ENCODE measurements around the gene SPIB.
"Not testable (repeated sequence)": the region's sequence is repeated elsewhere in the genome, so short reads cannot be mapped to it uniquely, and the experiment has no call there.

SPIB gene

DNA sequence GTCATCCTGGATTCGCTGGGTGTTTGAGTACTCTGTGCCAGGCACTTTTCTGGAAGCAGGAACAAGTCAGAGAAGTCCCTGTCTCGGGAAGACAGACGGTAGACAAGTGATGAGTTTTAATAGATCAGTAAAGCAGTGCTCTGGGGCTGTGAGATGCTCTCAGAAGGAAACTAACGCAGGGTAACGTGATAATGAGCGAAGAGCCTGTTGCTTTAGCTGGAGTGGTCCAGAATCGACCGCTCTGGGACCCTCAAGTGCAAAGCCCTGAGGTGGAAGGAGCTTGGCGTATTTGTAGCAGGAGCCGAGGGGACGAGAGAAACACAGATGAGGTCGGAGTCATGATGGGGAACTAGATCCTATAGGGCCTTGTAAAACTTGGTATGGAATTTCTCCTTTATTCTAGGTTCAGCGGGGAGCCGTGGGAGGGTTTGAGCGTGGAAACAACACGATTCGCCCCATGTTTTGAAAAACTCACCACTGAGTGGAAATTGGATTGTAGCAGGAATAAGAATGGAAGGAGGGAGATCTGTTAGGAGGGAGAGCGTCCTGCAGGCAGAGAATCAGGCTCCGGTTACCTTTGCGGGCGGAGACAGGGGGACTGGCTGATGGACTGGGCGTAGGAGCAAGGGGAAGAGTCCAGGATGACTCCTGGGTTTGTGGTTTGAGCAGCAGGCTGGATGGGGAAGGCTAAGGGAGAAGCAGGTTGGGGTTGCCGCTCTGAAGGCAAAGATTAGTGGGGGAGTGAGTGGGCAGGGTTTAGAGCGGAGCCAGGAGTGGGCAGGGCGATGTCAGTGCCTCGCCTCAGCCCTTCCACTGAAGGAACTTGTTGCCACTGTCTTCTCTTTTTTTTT is 33.8 kb upstream of the SPIB start:
- peak overlapping the region; percentile 91 for H3K4me3 ChIP-seq (ENCODE audit: low read length)
- TF ChIP-seq EZH2phosphoT487 (IDR thresholded peaks at IDR 0.05; ENCODE audit: borderline replicate concordance, low read length) = no peak
- TF ChIP-seq CTCF (IDR thresholded peaks at IDR 0.05; ENCODE audit: low read depth, low read length, poor library complexity, severe bottlenecking) = no peak
- H3K27me3 ChIP-seq (ENCODE audit: control insufficient read depth, low read length) = no peaks in the 10 kb centered on the region
- peak overlapping the region; percentile 58 for H3K27ac ChIP-seq (ENCODE audit: low read depth, low read length)
- H4K20me1 ChIP-seq (ENCODE audit: control insufficient read depth, insufficient read depth, low read depth, low read length) = peaks cover 19% of the 10 kb centered on the region; the same call in 1 of the 2 replicates
- H3F3A ChIP-seq (ENCODE audit: control insufficient read depth, insufficient read depth) = no peaks in the 10 kb centered on the region
- H3K36me3 ChIP-seq (ENCODE audit: control insufficient read depth, low read length) = peaks cover 76% of the 10 kb centered on the region
- peaks cover 57% of the 10 kb centered on the region for H3K79me2 ChIP-seq (ENCODE audit: control insufficient read depth, low read length)
- H3K9me2 ChIP-seq (replicated peaks; ENCODE audit: control insufficient read depth, low read length) = no peaks in the 10 kb centered on the region
- H3K4me1 ChIP-seq (ENCODE audit: control insufficient read depth, low read length) = peaks cover 27% of the 10 kb centered on the region
- no peaks in the 10 kb centered on the region for H3K9me3 ChIP-seq (ENCODE audit: control insufficient read depth, insufficient read depth, low read length)
- H3K4me2 ChIP-seq (ENCODE audit: low read length) = peak overlapping the region; percentile 97

DNA sequence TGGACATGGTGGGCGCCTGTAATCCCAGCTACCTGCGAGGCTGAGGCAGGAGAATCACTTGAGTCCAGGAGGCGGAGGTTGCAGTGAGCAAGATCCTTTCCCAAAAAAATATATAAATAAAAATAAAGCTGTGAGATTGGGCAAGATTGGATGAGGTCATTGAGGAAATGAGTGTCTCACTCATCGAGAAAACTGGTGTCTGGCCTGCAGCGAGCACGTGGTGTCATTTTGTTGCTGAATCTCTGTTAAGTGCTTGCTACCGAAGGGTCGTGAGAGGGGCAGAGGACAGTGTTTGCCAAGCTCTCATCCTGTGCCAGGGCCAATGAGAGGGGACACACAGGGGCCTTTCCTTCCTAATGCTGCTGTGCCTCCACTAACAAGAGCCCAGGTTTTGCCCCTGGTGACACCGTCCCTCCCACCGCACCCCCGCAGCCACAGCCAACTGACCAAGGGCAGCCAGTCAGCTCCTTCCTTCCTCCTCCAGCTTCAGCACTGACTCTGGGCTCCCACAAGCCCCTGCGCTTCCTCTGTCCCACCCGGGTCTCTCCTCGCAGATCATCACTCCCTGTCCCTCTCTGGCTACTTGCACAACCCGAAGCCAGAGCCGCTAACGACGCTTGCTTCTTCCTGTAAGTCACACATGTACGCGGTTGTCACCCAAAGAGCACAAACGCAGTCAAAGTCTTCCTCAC is 31.4 kb upstream of the SPIB start:
- H3K9me2 ChIP-seq (replicated peaks; ENCODE audit: control insufficient read depth, low read length) = no peaks in the 10 kb centered on the region
- no peak overlapping the region for H3K27ac ChIP-seq (ENCODE audit: low read depth, low read length)
- no peaks in the 10 kb centered on the region for H3K9me3 ChIP-seq (ENCODE audit: control insufficient read depth, insufficient read depth, low read length)
- peaks cover 75% of the 10 kb centered on the region for H3K79me2 ChIP-seq (ENCODE audit: control insufficient read depth, low read length)
- H3K27me3 ChIP-seq (ENCODE audit: control insufficient read depth, low read length) = no peaks in the 10 kb centered on the region
- H3K4me3 ChIP-seq (ENCODE audit: low read length) = no peak overlapping the region
- peaks cover 27% of the 10 kb centered on the region for H3K4me1 ChIP-seq (ENCODE audit: control insufficient read depth, low read length)
- no peak for TF ChIP-seq EZH2phosphoT487 (IDR thresholded peaks at IDR 0.05; ENCODE audit: borderline replicate concordance, low read length)
- no peak for TF ChIP-seq CTCF (IDR thresholded peaks at IDR 0.05; ENCODE audit: low read depth, low read length, poor library complexity, severe bottlenecking)
- peaks cover 19% of the 10 kb centered on the region; the same call in 1 of the 2 replicates for H4K20me1 ChIP-seq (ENCODE audit: control insufficient read depth, insufficient read depth, low read depth, low read length)
- H3K36me3 ChIP-seq (ENCODE audit: control insufficient read depth, low read length) = peaks cover 68% of the 10 kb centered on the region
- no peaks in the 10 kb centered on the region for H3F3A ChIP-seq (ENCODE audit: control insufficient read depth, insufficient read depth)
- H3K4me2 ChIP-seq (ENCODE audit: low read length) = no peak overlapping the region

DNA sequence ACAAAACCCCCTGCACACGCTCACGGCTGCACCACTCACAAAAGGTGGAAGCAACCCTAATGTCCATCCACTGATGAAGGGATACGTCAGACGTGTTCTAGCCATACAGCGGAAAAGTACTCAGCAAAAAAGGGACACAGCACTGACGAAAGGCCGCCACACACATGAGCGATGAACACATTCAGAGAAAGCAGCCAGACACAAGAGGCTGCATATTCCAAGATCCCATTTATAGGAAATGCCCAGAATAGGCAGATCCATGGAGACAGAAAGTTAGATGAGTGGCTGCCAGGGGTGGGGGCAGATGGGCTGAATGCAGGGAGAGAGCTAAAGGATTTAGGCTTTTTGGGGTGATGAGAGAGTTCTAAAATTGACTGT is 30.9 kb upstream of the SPIB start:
- no peaks in the 10 kb centered on the region for H3K27me3 ChIP-seq (ENCODE audit: control insufficient read depth, low read length)

GRCh38 chr19:50390295-50390694 is 28.4 kb upstream of the SPIB start:
- Histone ChIP-seq H3K79me2 (ENCODE audit: control insufficient read depth, low read length) (peaks cover 93% of the 10 kb centered on the region), H4K20me1 (ENCODE audit: control insufficient read depth, insufficient read depth, low read depth, low read length) (peaks cover 14% of the 10 kb centered on the region; the same call in 1 of the 2 replicates), H3K4me1 (ENCODE audit: control insufficient read depth, low read length) (peaks cover 14% of the 10 kb centered on the region), H3K36me3 (ENCODE audit: control insufficient read depth, low read length) (peaks cover 72% of the 10 kb centered on the region)
- H3K4me3 ChIP-seq (ENCODE audit: low read length); H3K27me3 ChIP-seq (ENCODE audit: control insufficient read depth, low read length); H3K27ac ChIP-seq (ENCODE audit: low read depth, low read length); H3K4me2 ChIP-seq (ENCODE audit: low read length); H3F3A ChIP-seq (ENCODE audit: control insufficient read depth, insufficient read depth); H3K9me3 ChIP-seq (ENCODE audit: control insufficient read depth, insufficient read depth, low read length); H3K9me2 ChIP-seq (replicated peaks; ENCODE audit: control insufficient read depth, low read length): not testable (repeated sequence)

More for the DNA sequence above, 30.9 kb upstream of the SPIB start:
- Histone ChIP-seq H3F3A (ENCODE audit: control insufficient read depth, insufficient read depth) (no peaks in the 10 kb centered on the region), H3K4me1 (ENCODE audit: control insufficient read depth, low read length) (peaks cover 27% of the 10 kb centered on the region), H3K36me3 (ENCODE audit: control insufficient read depth, low read length) (peaks cover 67% of the 10 kb centered on the region), H3K79me2 (ENCODE audit: control insufficient read depth, low read length) (peaks cover 81% of the 10 kb centered on the region), H3K9me2 (replicated peaks; ENCODE audit: control insufficient read depth, low read length) (no peaks in the 10 kb centered on the region), H3K9me3 (ENCODE audit: control insufficient read depth, insufficient read depth, low read length) (no peaks in the 10 kb centered on the region), H3K4me2 (ENCODE audit: low read length) (no peak overlapping the region), H3K4me3 (ENCODE audit: low read length) (no peak overlapping the region), H3K27ac (ENCODE audit: low read depth, low read length) (no peak overlapping the region), H4K20me1 (ENCODE audit: control insufficient read depth, insufficient read depth, low read depth, low read length) (peaks cover 19% of the 10 kb centered on the region; the same call in 1 of the 2 replicates)
- TF ChIP-seq EZH2phosphoT487 (IDR thresholded peaks at IDR 0.05; ENCODE audit: borderline replicate concordance, low read length) = no peak
- no peak for TF ChIP-seq CTCF (IDR thresholded peaks at IDR 0.05; ENCODE audit: low read depth, low read length, poor library complexity, severe bottlenecking)

DNA sequence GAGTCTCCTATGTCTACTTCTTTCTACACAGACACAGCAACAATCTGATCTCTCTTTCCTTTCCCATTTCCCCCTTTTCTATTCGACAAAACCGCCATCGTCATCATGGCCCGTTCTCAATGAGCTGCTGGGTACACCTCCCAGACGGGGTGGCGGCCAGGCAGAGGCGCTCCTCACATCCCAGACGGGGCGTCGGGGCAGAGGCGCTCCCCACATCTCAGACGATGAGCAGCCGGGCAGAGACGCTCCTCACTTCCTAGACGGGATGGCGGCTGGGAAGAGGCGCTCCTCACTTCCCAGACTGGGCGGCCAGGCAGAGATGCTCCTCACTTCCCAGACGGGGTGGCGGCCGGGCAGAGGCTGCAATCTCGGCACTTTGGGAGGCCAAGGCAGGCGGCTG is 27.8 kb upstream of the SPIB start:
- H3K36me3 ChIP-seq (ENCODE audit: control insufficient read depth, low read length) = peaks cover 70% of the 10 kb centered on the region
- not testable (repeated sequence) for H3K4me3 ChIP-seq (ENCODE audit: low read length); H3K27ac ChIP-seq (ENCODE audit: low read depth, low read length); H3K4me2 ChIP-seq (ENCODE audit: low read length); H3K9me3 ChIP-seq (ENCODE audit: control insufficient read depth, insufficient read depth, low read length); H3F3A ChIP-seq (ENCODE audit: control insufficient read depth, insufficient read depth); H3K27me3 ChIP-seq (ENCODE audit: control insufficient read depth, low read length); H3K4me1 ChIP-seq (ENCODE audit: control insufficient read depth, low read length); H3K9me2 ChIP-seq (replicated peaks; ENCODE audit: control insufficient read depth, low read length)
- H3K79me2 ChIP-seq (ENCODE audit: control insufficient read depth, low read length) = peaks cover 93% of the 10 kb centered on the region
- H4K20me1 ChIP-seq (ENCODE audit: control insufficient read depth, insufficient read depth, low read depth, low read length) = peaks cover 11% of the 10 kb centered on the region; the same call in 1 of the 2 replicates
